CD4-positive, alpha-beta T cell (primary cell): ENCODE data around the gene OPRL1. TPM values are rescaled to one million over a fixed set of nuclear protein-coding genes. Genes with fewer than 3 reads are reported as not detected.

ENCODE experiments used
- ATAC-seq: fragments of 200-7000 bp; cut with Tn5 transposase; one replicate; pipeline ENCODE4 v1.10.0; 2022; ENCODE audit warnings: mild to moderate bottlenecking; ENCODE audit not compliant: poor library complexity
- CTCF ChIA-PET: fragments of 350-600 bp; sonication (Branson Sonifier 250); formaldehyde crosslinking; loops from one replicate; lab custom pipeline; 2021; ENCODE audit warnings: antibody characterized with exemption, inconsistent platforms; lab: Charles Lee
- POLR2A ChIA-PET: fragments of 350-600 bp; sonication (Branson Sonifier 250); formaldehyde crosslinking; loops from one replicate; lab custom pipeline; 2021; ENCODE audit warnings: antibody characterized with exemption, inconsistent platforms; lab: Charles Lee
- DNase-seq, 14 experiments: peaks; one replicate each; pipeline ENCODE4 v3.0.0-alpha.2; 2013 to 2020; ENCODE audit warnings: mixed read lengths in 2 of 14
- H3K27ac ChIP-seq, 2 donors: one replicate each; pipeline versions ENCODE4 v1.5.1 to v1.7.0; 2013; ENCODE audit warnings: low read length in 2 of 2, low read depth in 1 of 2, mild to moderate bottlenecking in 1 of 2
- H3K27me3 ChIP-seq, 2 experiments: 1 replicate in 1 of 2; 2 replicates in 1 of 2; pipeline versions ENCODE4 v1.6.1 to v1.7.0; 2013; ENCODE audit warnings: low read length in 2 of 2, control low read depth in 1 of 2, mild to moderate bottlenecking in 1 of 2, moderate library complexity in 1 of 2; ENCODE audit not compliant: insufficient read depth in 2 of 2, control insufficient read depth in 1 of 2
- H3K36me3 ChIP-seq: one replicate; pipeline ENCODE4 v1.6.1; 2013; ENCODE audit warnings: low read length, control low read depth; ENCODE audit not compliant: insufficient read depth
- H3K4me1 ChIP-seq: one replicate; pipeline ENCODE4 v1.6.1; 2013; ENCODE audit warnings: low read length, control low read depth; ENCODE audit not compliant: insufficient read depth
- H3K4me3 ChIP-seq: one replicate; pipeline ENCODE4 v1.5.1; 2013; ENCODE audit warnings: mild to moderate bottlenecking, low read length, moderate library complexity
- H3K9me3 ChIP-seq, 2 experiments: 1 replicate in 1 of 2; 2 replicates in 1 of 2; pipeline versions ENCODE4 v1.6.1 to v1.7.0; 2013; ENCODE audit warnings: low read length in 2 of 2, mild to moderate bottlenecking in 2 of 2, control low read depth in 1 of 2, moderate library complexity in 1 of 2; ENCODE audit not compliant: control insufficient read depth in 1 of 2, insufficient read depth in 1 of 2
- H3K27ac Mint-ChIP-seq: one replicate; pipeline ENCODE4 v1.8.0; 2020; ENCODE audit warnings: mixed read lengths
- H3K27me3 Mint-ChIP-seq: one replicate; pipeline ENCODE4 v1.8.0; 2021; ENCODE audit warnings: mixed read lengths
- H3K36me3 Mint-ChIP-seq: one replicate; pipeline ENCODE4 v1.8.0; 2021; ENCODE audit warnings: low read depth, mixed read lengths
- H3K4me1 Mint-ChIP-seq: one replicate; pipeline ENCODE4 v1.8.0; 2021; ENCODE audit warnings: low read depth, mixed read lengths
- H3K4me3 Mint-ChIP-seq: one replicate; pipeline ENCODE4 v1.8.0; 2020; ENCODE audit warnings: mild to moderate bottlenecking, mixed read lengths
- H3K9me3 Mint-ChIP-seq: one replicate; pipeline ENCODE4 v1.8.0; 2020; ENCODE audit warnings: mixed read lengths
- CTCF ChIP-seq: fragments of 200-600 bp; IDR thresholded peaks from one replicate; pipeline ENCODE4 v1.8.0; 2022; ENCODE audit warnings: antibody characterized with exemption, mild to moderate bottlenecking
- intact Hi-C, 2 experiments: fragments of 100-400 bp; cut with DNase I in 1 of 2; cut with micrococcal nuclease in 1 of 2; formaldehyde crosslinking; loops; one replicate each; pipeline versions ENCODE4 v1.15.1 to v1.9.0; 2023 to 2025; cut with DNase I, micrococcal nuclease
- total RNA-seq, 174 experiments: library from RNA in 2 of 174; stranded (reverse) in 2 of 174; gene quantifications; one replicate each; pipeline ENCODE4 v1.2.3 and lab custom pipeline; 2021 to 2026

The OPRL1 gene
- total RNA-seq, 2 experiments from 2014 or later, result 1.0 to 1.2 TPM

- intact Hi-C loops, result no loop called here
- ATAC-seq, result peak; percentile 39
- H3K27ac Mint-ChIP-seq, result no peak overlapping the region
These were observed 12.6 kb downstream of the OPRL1 start for GRCh38 chr20:64092258-64093012.

GRCh38 chr20:64093013-64093503 lies 13.2 kb downstream of the OPRL1 start:
- no peak overlapping the region for H3K4me3 Mint-ChIP-seq
- H3K4me3 ChIP-seq, result no peak overlapping the region

More at GRCh38 chr20:64092258-64093012, 12.6 kb downstream of the OPRL1 start:
- no peaks in the 10 kb centered on the region for H3K27me3 ChIP-seq
- H3K9me3 ChIP-seq, result peaks cover 7 to 12% of the 10 kb centered on the region in 2 experiments
- no peaks in the 10 kb centered on the region for H3K36me3 ChIP-seq
- Mint-ChIP-seq H3K4me3 (no peak overlapping the region), H3K9me3 (no peaks in the 10 kb centered on the region), H3K27me3 (no peaks in the 10 kb centered on the region), H3K36me3 (no peaks in the 10 kb centered on the region), H3K4me1 (peaks cover 5% of the 10 kb centered on the region)
- no peak overlapping the region for H3K4me3 ChIP-seq
- H3K27ac ChIP-seq, result no peak overlapping the region
- CTCF ChIA-PET, result no interaction called here
- DNase-seq, result no peak
- POLR2A ChIA-PET, result no interaction called here
- H3K4me1 ChIP-seq, result peaks cover 4% of the 10 kb centered on the region
- no peak for TF ChIP-seq CTCF

GRCh38 chr20:64095455-64095854 lies 15.6 kb downstream of the OPRL1 start:
- Mint-ChIP-seq H3K27ac (no peak overlapping the region), H3K4me3 (no peak overlapping the region)
- intact Hi-C loops, result no loop called here

More at GRCh38 chr20:64093013-64093503, 13.2 kb downstream of the OPRL1 start:
- no peaks in the 10 kb centered on the region for H3K27me3 Mint-ChIP-seq
- no peak for ATAC-seq
- H3K27me3 ChIP-seq, result no peaks in the 10 kb centered on the region
- POLR2A ChIA-PET, result no interaction called here
- TF ChIP-seq CTCF, result no peak
- no peak overlapping the region for H3K27ac ChIP-seq
- H3K9me3 Mint-ChIP-seq, result no peaks in the 10 kb centered on the region
- no peak overlapping the region for H3K27ac Mint-ChIP-seq
- intact Hi-C loops, result no loop called here
- peaks cover under 1 to 6% of the 10 kb centered on the region in 2 experiments for H3K9me3 ChIP-seq
- CTCF ChIA-PET, result no interaction called here
- H3K36me3 ChIP-seq, result peaks cover 2% of the 10 kb centered on the region
- no peak for DNase-seq
- peaks cover 5% of the 10 kb centered on the region for H3K4me1 Mint-ChIP-seq
- peaks cover 4% of the 10 kb centered on the region for H3K4me1 ChIP-seq
- H3K36me3 Mint-ChIP-seq, result no peaks in the 10 kb centered on the region

More at GRCh38 chr20:64095455-64095854, 15.6 kb downstream of the OPRL1 start:
- DNase-seq (no peak), ATAC-seq (no peak)
- Histone ChIP-seq H3K4me3 (no peak overlapping the region), H3K9me3 (no peaks in the 10 kb centered on the region), H3K36me3 (peaks cover 6% of the 10 kb centered on the region), H3K27ac (no peak overlapping the region), H3K27me3 (no peaks in the 10 kb centered on the region), H3K4me1 (peaks cover 12% of the 10 kb centered on the region)
- ChIA-PET POLR2A (no interaction called here), CTCF (no interaction called here)
- peaks cover 4% of the 10 kb centered on the region for H3K27me3 Mint-ChIP-seq
- H3K4me1 Mint-ChIP-seq, result peaks cover 13% of the 10 kb centered on the region
- no peak for TF ChIP-seq CTCF
- H3K36me3 Mint-ChIP-seq, result peaks cover 5% of the 10 kb centered on the region
- H3K9me3 Mint-ChIP-seq, result no peaks in the 10 kb centered on the region
